Ovary (tissue), 3 donors: Measurements from ENCODE around the gene P2RX6.

ENCODE experiments used
- CTCF ChIP-seq, 3 donors: fragments of 450-650 bp in 2 of 3; fragments of 200-600 bp in 1 of 3; IDR thresholded peaks; one replicate each; pipeline versions ENCODE4 v1.5.1 to v1.8.0; 2016 to 2022; ENCODE audit warnings: antibody characterized with exemption in 3 of 3, mild to moderate bottlenecking in 1 of 3
- POLR2A ChIP-seq: fragments of 450-650 bp; IDR thresholded peaks from one replicate; pipeline ENCODE4 v1.6.1; 2017; ENCODE audit warnings: antibody characterized with exemption, mild to moderate bottlenecking, moderate library complexity
- donor health status: DM: no; HTN: no; CAD: no.

GRCh38 chr22:21067901-21068680, 53.1 kb downstream of the P2RX6 start:
- no peak for TF ChIP-seq POLR2A
- TF ChIP-seq CTCF (IDR thresholded peaks at IDR 0.05) = no peak
